Measurements from ENCODE around the gene NINJ2. TPM values are rescaled to one million over a fixed set of nuclear protein-coding genes. Genes with fewer than 3 reads are reported as not detected.

NINJ2 gene
- total and polyA plus RNA-seq, 7 donors, result 2.0 to 12.3 (median 7.2) TPM

DNA sequence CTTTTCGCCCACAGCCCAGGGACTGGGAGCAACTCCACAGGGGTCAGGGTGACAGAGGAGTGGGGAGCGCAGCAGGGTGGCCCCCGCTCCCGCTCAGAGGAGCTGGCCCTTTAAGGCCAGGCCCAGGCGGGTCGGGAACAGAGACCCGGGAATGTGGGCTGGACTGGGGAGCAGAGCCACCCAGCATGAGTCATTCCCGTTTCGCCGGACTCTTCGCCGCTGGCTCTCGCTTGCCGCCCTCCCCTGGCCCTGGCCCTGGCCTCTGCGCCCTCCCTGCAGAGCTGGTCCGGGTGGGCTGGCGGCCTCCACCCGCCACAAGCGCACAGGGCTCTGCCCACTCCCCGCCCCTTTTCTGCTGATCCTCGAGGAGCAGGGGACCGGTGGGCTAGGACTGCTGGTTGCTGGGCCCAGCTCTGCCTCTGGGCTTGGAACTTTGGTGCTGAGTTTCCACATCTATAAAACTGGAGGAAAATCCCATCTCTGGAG lies 92.8 kb downstream of the NINJ2 start:
- peak overlapping the region; percentile 88 to 91 (median 90) for H3K27ac ChIP-seq
- H3K36me3 ChIP-seq, result no peaks in the 10 kb centered on the region
- WGBS, 2 donors, result 7 to 38% methylated on average over 22 of the region's 22 CpGs
- peak; percentile 91 for DNase-seq
- TF ChIP-seq EP300 (IDR thresholded peaks at IDR 0.05) (no peak), POLR2AphosphoS5 (IDR thresholded peaks at IDR 0.05) (peak; percentile 61 to 84 (median 78)), POLR2A (IDR thresholded peaks at IDR 0.05) (peak; percentile 33 to 58)
- TF ChIP-seq, protein P1, sequence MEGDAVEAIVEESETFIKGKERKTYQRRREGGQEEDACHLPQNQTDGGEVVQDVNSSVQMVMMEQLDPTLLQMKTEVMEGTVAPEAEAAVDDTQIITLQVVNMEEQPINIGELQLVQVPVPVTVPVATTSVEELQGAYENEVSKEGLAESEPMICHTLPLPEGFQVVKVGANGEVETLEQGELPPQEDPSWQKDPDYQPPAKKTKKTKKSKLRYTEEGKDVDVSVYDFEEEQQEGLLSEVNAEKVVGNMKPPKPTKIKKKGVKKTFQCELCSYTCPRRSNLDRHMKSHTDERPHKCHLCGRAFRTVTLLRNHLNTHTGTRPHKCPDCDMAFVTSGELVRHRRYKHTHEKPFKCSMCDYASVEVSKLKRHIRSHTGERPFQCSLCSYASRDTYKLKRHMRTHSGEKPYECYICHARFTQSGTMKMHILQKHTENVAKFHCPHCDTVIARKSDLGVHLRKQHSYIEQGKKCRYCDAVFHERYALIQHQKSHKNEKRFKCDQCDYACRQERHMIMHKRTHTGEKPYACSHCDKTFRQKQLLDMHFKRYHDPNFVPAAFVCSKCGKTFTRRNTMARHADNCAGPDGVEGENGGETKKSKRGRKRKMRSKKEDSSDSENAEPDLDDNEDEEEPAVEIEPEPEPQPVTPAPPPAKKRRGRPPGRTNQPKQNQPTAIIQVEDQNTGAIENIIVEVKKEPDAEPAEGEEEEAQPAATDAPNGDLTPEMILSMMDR (IDR thresholded peaks at IDR 0.05), result no peak
- intact Hi-C loops (cut with DNase I), result loop anchor here (2.0 to 10.0 kb wide), 2 partner anchors 72 to 1024 kb away; partner anchors contain the start of gene FBXL14
- peak overlapping the region; percentile 49 to 67 (median 62) for H3K4me3 ChIP-seq
- no peaks in the 10 kb centered on the region for H3K9me3 ChIP-seq
- H3K27me3 ChIP-seq, result no peaks in the 10 kb centered on the region
- peaks cover 0 to 37% (median 30%) of the 10 kb centered on the region in 4 donors for H3K4me1 ChIP-seq

DNA sequence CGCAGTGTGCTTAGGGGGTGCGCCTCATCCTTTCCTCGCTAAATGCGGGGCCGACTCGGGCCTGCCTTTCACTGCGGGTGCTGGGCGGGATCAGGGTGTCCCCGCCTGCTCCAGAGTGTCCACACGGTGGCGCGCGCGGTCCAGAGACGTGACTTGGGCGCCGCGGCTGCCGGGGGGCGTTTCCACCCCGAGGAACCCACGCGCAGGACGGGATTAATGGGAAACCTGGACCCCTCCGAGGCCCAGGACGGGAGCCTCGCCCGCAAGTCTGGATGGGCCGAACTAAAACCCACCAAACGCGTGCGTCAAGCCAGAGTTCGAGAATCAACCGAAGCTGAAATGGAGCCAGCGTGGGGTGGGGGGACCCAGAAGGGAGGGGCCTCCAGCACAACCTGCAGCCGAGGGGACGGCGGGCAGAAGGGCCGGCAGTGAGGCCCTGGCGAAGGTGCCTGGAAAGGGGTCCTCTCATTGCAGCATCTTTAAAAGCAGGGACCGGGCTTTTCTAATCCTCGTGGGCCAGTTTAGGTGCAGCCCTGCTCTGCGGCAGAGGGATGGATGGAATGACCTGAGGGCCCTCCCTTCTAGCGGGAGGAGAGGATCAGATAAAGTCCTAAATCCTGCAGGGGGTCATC lies 93.3 kb downstream of the NINJ2 start:
- Histone ChIP-seq H3K9me3 (no peaks in the 10 kb centered on the region), H3K4me1 (peaks cover 0 to 32% (median 24%) of the 10 kb centered on the region in 4 donors), H3K27ac (peak overlapping the region; percentile 88 to 91 (median 90)), H3K27me3 (no peaks in the 10 kb centered on the region), H3K4me3 (peak overlapping the region; percentile 49 to 67 (median 62)), H3K36me3 (no peaks in the 10 kb centered on the region)
- WGBS, 2 donors, result 1 to 3% methylated on average over 44 of the region's 44 CpGs
- intact Hi-C loops (cut with DNase I), result loop anchor here (1.0 to 10.0 kb wide), 6 partner anchors 73 to 1025 kb away; partner anchors contain the start of genes FBXL14 and RAD52
- TF ChIP-seq, protein P1 (IDR thresholded peaks at IDR 0.05), result peak; percentile 84 to 94 (median 90)
- TF ChIP-seq EP300 (IDR thresholded peaks at IDR 0.05), result no peak
- TF ChIP-seq POLR2AphosphoS5 (IDR thresholded peaks at IDR 0.05), result peak in 3 of 4 donors; percentile 28 to 62 (median 50)
- no peak for TF ChIP-seq POLR2A (IDR thresholded peaks at IDR 0.05)
- peak; percentile 93 for DNase-seq

DNA sequence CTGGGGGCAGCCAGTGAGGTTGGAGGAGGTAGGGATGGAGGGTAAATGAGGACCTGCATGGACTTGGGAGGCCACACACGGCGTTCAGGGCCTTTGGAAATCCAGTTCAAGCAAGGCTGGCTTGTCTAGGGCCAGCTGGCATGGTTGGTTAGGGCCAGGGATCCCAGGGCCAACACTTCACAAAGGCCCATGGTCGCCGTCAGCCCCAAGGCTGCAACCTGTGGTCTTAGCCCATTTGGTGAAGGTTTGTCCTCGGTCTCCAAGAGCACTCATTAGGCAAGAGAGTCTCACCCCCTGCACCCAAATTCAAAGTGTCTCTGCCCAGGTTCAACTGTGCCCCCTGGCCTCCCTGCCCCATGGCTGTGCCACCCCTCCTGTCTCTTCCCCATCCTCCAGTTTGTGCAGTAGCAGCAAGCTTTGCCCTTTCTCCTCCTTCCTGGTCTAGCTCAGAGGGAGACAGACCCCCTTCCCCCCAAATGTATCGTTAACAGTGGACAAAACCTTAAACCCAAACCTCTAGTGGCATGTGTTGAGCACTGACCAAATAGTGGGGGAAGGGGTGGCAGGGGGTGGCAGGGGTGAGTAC lies 94.1 kb downstream of the NINJ2 start:
- H3K4me1 ChIP-seq, result peaks cover 0 to 31% (median 22%) of the 10 kb centered on the region in 4 donors
- DNase-seq, result no peak
- 75 to 83% methylated on average over 6 of the region's 6 CpGs for WGBS, 2 donors
- H3K27me3 ChIP-seq, result no peaks in the 10 kb centered on the region
- no peaks in the 10 kb centered on the region for H3K9me3 ChIP-seq
- peak overlapping the region; percentile 88 to 91 (median 90) for H3K27ac ChIP-seq
- TF ChIP-seq POLR2A (IDR thresholded peaks at IDR 0.05) (no peak), POLR2AphosphoS5 (IDR thresholded peaks at IDR 0.05) (no peak), EP300 (IDR thresholded peaks at IDR 0.05) (no peak)
- TF ChIP-seq, protein P1 (IDR thresholded peaks at IDR 0.05), result no peak
- no peaks in the 10 kb centered on the region for H3K36me3 ChIP-seq
- peak overlapping the region in 1 of 4 donors; percentile 67 for H3K4me3 ChIP-seq
- intact Hi-C loops (cut with DNase I), result loop anchor here (1.0 to 10.0 kb wide), 4 partner anchors 182 to 526 kb away; partner anchors contain the start of gene RAD52

DNA sequence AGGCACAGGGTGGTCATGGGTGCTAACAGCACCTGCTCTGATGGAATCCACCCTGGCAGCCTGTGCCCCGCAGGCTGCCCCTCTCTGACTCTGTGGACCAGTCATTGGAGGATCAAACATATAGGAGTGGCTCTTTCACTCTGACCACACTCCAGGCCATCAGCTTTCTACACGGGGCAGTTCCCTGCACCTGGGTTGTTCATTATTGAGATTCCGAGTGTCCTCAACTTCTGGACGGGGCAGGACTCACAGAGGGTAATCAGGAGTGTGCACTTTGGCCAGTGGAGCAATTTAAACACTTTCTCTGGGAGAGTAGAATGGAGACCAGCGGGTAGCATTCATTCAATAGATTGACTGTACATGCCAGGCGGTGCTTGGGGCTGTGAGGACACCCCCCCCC lies 94.8 kb downstream of the NINJ2 start:
- TF ChIP-seq EP300 (IDR thresholded peaks at IDR 0.05), result no peak
- 18 to 79% methylated on average over 6 of the region's 6 CpGs for WGBS, 2 donors
- intact Hi-C loops (cut with DNase I), result loop anchor here (2.0 to 10.0 kb wide), 2 partner anchors 246 to 526 kb away; no protein-coding TSS in a partner anchor

DNA sequence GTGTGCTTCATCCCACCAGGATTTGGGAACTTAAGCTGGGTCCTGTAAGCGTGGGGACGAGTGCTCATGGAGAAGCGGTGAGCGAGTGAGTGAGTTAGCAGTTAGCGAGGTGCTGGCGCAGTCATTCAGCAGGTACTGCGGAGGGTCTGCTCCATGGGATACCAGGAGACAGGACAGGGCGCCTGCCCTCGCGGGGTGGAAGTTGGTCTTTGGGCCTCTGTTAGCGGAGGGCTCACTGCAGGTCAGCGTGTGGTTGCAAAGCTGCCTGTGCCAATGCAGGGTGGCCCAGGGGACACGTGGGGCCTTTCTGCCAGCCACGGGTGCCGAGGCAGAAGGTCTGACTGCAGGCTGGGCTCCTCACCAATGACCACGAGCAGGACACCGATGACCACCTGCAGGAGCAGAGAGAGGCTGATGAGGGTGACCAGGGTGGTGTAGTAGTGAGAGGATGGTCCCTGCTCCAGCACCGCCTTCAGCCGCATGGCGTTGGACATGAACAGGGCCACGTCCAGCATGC lies 97.6 kb downstream of the NINJ2 start:
- Histone ChIP-seq H3K9me3 (no peaks in the 10 kb centered on the region), H3K36me3 (no peaks in the 10 kb centered on the region), H3K4me3 (no peak overlapping the region), H3K4me1 (peaks cover 0 to 14% (median 5%) of the 10 kb centered on the region in 4 donors), H3K27me3 (no peaks in the 10 kb centered on the region), H3K27ac (no peak overlapping the region)
- 95 to 96% methylated on average over 21 of the region's 21 CpGs for WGBS, 2 donors
- intact Hi-C loops (cut with DNase I), result loop anchor here (10.0 kb wide), 1 partner anchor 529 kb away; no protein-coding TSS in a partner anchor
- TF ChIP-seq, protein P1 (IDR thresholded peaks at IDR 0.05), result no peak
- TF ChIP-seq EP300 (IDR thresholded peaks at IDR 0.05) (no peak), POLR2A (IDR thresholded peaks at IDR 0.05) (no peak), POLR2AphosphoS5 (IDR thresholded peaks at IDR 0.05) (no peak)
- DNase-seq, result no peak

More for the DNA sequence above, 94.8 kb downstream of the NINJ2 start:
- H3K36me3 ChIP-seq, result no peaks in the 10 kb centered on the region
- no peaks in the 10 kb centered on the region for H3K9me3 ChIP-seq
- H3K4me1 ChIP-seq, result peaks cover 0 to 31% (median 22%) of the 10 kb centered on the region in 4 donors
- H3K4me3 ChIP-seq, result no peak overlapping the region
- DNase-seq, result no peak
- H3K27ac ChIP-seq, result no peak overlapping the region
- no peaks in the 10 kb centered on the region for H3K27me3 ChIP-seq

All from sigmoid colon (tissue), 7 donors.